ENCODE results near the gene BARD1. TPM values are rescaled to one million over a fixed set of nuclear protein-coding genes. Genes with fewer than 3 reads are reported as not detected.
A peak's percentile ranks its signal among the peaks of the same experiment; 100 is the strongest.
"Not testable (repeated sequence)": the region's sequence is repeated elsewhere in the genome, so short reads cannot be mapped to it uniquely, and the experiment has no call there.

The BARD1 gene
- total and polyA plus RNA-seq, 3 donors from 2014 or later = 10.9 to 25.4 (median 21.6) TPM

DNA sequence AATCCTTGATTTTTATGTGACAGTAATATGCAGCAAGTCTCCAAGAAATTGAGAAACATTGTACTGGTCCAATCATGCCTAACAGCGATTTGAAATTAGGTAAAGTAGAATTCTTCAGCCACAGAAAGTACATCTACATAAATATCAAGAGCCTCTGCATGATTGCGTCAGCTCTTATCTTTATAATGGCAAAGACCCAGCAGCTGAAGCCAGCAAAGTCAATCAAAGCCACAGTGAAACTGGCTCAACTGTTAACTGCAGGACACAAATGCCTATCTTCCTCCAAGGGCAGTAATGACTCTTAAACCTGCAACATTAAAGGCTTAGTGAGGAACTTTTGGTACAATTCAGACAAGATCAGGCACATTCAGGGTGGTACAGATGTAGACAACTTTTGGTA, 102.5 kb downstream of the BARD1 start:
- Histone ChIP-seq H3K4me1 (no peaks in the 10 kb centered on the region), H3K9me3 (no peaks in the 10 kb centered on the region), H3K27ac (no peak overlapping the region), H3K27me3 (no peaks in the 10 kb centered on the region), H3K36me3 (ENCODE audit: low read depth, missing control alignments) (no peaks in the 10 kb centered on the region), H3K4me3 (no peak overlapping the region)
- DNase-seq = peak; percentile 61
- intact Hi-C loops (cut with DNase I; ENCODE audit: low total_unique reads) = no loop called here
- no peak for TF ChIP-seq POLR2A (IDR thresholded peaks at IDR 0.05)
- TF ChIP-seq, protein P1, sequence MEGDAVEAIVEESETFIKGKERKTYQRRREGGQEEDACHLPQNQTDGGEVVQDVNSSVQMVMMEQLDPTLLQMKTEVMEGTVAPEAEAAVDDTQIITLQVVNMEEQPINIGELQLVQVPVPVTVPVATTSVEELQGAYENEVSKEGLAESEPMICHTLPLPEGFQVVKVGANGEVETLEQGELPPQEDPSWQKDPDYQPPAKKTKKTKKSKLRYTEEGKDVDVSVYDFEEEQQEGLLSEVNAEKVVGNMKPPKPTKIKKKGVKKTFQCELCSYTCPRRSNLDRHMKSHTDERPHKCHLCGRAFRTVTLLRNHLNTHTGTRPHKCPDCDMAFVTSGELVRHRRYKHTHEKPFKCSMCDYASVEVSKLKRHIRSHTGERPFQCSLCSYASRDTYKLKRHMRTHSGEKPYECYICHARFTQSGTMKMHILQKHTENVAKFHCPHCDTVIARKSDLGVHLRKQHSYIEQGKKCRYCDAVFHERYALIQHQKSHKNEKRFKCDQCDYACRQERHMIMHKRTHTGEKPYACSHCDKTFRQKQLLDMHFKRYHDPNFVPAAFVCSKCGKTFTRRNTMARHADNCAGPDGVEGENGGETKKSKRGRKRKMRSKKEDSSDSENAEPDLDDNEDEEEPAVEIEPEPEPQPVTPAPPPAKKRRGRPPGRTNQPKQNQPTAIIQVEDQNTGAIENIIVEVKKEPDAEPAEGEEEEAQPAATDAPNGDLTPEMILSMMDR (IDR thresholded peaks at IDR 0.05) = no peak
- WGBS, 2 donors = 35 to 51% methylated on average over 2 of the region's 2 CpGs

DNA sequence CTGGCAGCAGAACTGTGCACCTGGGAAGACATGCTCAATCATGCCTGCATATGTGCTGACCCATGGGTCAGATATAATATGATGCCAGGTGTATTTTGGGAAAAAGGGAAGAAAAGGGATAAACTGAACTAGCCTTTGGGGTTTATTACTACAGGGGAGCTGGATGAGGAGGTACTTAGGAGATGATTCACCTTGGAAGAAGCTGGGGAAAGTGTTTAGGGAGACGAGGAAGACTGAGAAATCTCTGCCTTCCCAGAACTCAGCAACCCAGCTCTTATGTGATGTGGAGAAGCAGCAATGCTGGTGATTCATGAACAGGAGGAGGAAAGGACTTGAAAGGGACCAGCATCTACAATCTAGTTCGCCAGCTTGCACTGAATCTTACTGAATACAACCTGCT, 110.2 kb downstream of the BARD1 start:
- no peak overlapping the region for H3K27ac ChIP-seq
- no peak for DNase-seq
- no peak overlapping the region for H3K4me3 ChIP-seq
- H3K27me3 ChIP-seq = no peaks in the 10 kb centered on the region
- H3K4me1 ChIP-seq = no peaks in the 10 kb centered on the region
- H3K36me3 ChIP-seq (ENCODE audit: low read depth, missing control alignments) = no peaks in the 10 kb centered on the region
- no peak for TF ChIP-seq POLR2A (IDR thresholded peaks at IDR 0.05)
- TF ChIP-seq, protein P1 (IDR thresholded peaks at IDR 0.05) = no peak
- WGBS, 2 donors = 49 to 75% methylated on average over 2 of the region's 2 CpGs
- H3K9me3 ChIP-seq = no peaks in the 10 kb centered on the region
- intact Hi-C loops (cut with DNase I; ENCODE audit: low total_unique reads) = no loop called here

DNA sequence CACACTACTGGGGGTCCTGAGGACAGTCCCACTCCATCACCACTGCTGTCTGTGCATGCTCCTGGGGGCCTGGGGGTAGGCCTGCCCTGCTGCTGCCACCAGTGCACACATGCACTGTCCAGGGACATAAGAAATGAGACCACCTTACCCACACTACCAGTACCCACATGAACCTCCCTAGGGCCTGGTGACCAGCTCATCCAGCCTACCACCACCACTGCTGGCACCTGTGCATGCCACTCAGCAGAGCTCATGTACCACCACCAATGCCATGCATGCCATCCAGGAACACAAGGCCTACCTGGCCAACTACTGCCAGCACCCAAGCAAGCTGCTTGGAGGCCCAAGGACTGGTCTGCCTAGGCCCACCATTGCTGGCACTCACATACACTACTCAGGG, 112.8 kb downstream of the BARD1 start:
- Histone ChIP-seq H3K9me3 (no peaks in the 10 kb centered on the region), H3K36me3 (ENCODE audit: low read depth, missing control alignments) (no peaks in the 10 kb centered on the region), H3K27ac (no peak overlapping the region), H3K4me3 (no peak overlapping the region), H3K4me1 (no peaks in the 10 kb centered on the region), H3K27me3 (no peaks in the 10 kb centered on the region)
- DNase-seq = no peak
- TF ChIP-seq, protein P1 (IDR thresholded peaks at IDR 0.05) = no peak
- TF ChIP-seq POLR2A (IDR thresholded peaks at IDR 0.05) = no peak
- intact Hi-C loops (cut with DNase I; ENCODE audit: low total_unique reads) = no loop called here

DNA sequence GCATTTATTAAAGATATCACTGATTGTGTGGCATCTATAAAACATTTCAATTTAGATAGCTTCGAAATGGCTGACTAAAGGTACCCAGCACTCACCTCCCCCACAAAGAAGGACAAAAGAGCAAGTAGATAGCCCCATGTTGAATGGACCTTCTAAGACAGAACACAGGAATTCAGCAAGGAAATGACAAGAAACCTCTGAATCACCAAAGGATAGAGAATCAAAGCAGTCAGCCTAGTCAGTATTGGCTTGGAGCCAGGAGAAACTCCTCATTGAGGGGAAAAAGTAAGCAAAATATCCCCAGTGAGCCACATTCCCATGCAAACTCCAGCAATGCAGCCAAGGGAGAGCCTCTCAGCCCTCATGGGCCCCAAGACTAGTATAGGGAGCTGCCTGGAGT, 113.7 kb downstream of the BARD1 start:
- TF ChIP-seq, protein P1 (IDR thresholded peaks at IDR 0.05) = no peak
- TF ChIP-seq POLR2A (IDR thresholded peaks at IDR 0.05) = no peak
- 75 to 87% methylated on average over 1 of the region's 1 CpG for WGBS, 2 donors

GRCh38 chr2:214683557-214683956, 125.9 kb downstream of the BARD1 start:
- H3K4me3 ChIP-seq; DNase-seq; H3K9me3 ChIP-seq; H3K27me3 ChIP-seq; H3K36me3 ChIP-seq (ENCODE audit: low read depth, missing control alignments); H3K4me1 ChIP-seq; intact Hi-C loops (cut with DNase I; ENCODE audit: low total_unique reads); H3K27ac ChIP-seq: not testable (repeated sequence)
- 11 to 12% methylated on average over 11 to 12 of the region's 12 CpGs for WGBS, 2 donors

More for the DNA sequence above, 113.7 kb downstream of the BARD1 start:
- no peak overlapping the region for H3K27ac ChIP-seq
- no peaks in the 10 kb centered on the region for H3K4me1 ChIP-seq
- DNase-seq = no peak
- no peak overlapping the region for H3K4me3 ChIP-seq
- H3K9me3 ChIP-seq = no peaks in the 10 kb centered on the region
- no peaks in the 10 kb centered on the region for H3K36me3 ChIP-seq (ENCODE audit: low read depth, missing control alignments)
- H3K27me3 ChIP-seq = no peaks in the 10 kb centered on the region
- intact Hi-C loops (cut with DNase I; ENCODE audit: low total_unique reads) = no loop called here

All from testis (tissue), 3 donors.